HG03139 (cell line): ENCODE data around the gene SMYD4.
"Not testable (repeated sequence)": the region's sequence is repeated elsewhere in the genome, so short reads cannot be mapped to it uniquely, and the experiment has no call there.

Experiments
- ATAC-seq: cut with Tn5 transposase; IDR thresholded peaks from one replicate; pipeline ENCODE4 v1.9.1; 2021; ENCODE audit not compliant: unreplicated experiment

The SMYD4 gene

DNA sequence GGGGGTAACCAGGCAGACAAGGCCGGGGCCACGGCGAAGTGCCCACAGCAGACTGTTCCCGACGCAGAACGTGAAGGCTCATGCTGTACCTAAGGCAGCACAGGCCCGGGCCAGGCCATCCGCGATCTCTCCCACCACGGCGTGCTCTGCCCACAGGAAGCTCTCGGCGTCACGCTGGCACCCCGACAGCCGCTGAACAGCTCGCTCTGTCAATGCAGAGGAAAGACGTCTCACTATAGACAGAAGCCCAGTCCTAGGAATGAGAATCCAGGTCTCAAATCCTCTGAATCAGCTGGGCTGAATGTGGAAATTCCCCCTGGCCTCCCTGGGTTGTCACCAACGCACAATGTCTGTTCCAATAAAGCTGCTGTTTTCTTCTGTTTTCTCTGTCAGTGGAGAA is 46.4 kb downstream of the SMYD4 start:
- no peak for ATAC-seq

DNA sequence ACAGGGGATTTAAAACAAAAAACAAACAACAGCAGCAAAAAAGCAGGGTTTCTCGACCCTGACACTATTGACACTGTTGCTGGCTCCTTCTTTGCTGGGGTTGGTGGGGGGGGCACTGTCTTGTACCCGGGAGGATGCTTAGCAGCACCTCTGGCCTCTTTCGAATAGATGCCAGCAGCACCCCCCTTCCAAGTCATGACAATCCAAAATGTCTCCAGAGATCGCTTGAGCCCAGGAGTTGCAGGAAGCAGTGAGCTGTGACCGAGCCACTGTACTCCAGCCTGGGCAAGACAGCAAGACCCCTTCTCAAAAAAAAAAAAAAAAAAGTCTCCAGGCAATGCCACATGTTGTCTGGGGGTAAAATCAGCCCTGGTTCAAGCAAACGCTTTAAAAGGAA is 47.5 kb downstream of the SMYD4 start:
- ATAC-seq, result no peak

DNA sequence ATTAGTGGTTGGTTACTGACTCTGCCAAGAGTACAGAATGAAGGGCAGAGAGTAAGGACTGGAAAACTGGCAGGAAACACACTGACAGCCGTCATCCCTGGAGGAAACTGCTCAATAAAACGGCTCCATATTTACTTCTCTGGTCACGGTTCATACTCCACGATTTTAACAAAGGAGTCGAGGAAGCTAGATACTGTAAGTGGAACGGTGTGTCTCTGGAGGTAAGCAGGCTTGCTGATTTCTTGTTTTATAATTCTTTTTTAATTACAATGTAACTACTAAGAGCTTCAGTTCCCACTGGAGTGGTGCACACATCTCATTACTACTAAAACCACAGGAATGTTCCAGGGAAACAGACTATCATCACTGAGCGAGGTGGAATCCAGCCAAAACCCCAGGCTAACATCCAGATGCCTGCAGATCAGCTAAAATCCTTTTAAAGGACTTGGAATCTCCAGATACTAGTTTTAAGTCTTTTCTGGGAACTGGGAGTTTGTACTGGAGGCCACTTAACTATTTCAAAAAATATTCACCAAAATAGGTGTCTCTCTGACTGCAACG is 50.1 kb downstream of the SMYD4 start:
- no peak for ATAC-seq

DNA sequence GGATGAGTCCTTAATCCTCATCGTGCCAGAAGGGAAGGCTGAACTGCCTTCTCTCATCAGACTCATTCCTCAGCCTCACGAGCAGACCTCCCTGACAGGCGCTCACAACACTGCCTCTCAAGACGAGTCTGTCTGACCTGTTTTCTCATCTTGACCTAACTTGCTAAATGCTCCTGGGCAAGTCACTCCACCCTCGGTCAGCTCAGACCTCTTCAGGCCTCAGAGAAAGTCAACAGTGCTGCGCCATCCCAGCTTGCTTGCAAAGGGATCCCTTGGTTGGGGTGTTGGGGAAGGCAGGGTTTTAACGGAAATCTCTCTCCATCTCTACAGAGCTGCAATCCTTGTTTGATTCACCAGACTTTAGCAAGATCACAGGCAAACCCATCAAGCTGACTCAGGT is 52.8 kb downstream of the SMYD4 start:
- no peak for ATAC-seq

DNA sequence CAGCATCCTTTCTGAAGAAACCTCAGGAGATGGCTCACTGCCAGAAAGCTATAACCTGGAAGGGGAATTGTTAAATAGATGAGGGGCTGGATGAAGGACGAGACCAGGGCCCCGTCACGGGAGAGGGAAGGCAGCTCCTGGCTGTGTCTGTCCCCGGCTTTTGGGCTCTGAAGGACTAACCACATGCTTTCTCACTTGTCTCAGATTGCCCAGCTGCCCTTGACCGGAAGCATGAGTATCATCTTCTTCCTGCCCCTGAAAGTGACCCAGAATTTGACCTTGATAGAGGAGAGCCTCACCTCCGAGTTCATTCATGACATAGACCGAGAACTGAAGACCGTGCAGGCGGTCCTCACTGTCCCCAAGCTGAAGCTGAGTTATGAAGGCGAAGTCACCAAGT is 53.4 kb downstream of the SMYD4 start:
- ATAC-seq, result no peak

DNA sequence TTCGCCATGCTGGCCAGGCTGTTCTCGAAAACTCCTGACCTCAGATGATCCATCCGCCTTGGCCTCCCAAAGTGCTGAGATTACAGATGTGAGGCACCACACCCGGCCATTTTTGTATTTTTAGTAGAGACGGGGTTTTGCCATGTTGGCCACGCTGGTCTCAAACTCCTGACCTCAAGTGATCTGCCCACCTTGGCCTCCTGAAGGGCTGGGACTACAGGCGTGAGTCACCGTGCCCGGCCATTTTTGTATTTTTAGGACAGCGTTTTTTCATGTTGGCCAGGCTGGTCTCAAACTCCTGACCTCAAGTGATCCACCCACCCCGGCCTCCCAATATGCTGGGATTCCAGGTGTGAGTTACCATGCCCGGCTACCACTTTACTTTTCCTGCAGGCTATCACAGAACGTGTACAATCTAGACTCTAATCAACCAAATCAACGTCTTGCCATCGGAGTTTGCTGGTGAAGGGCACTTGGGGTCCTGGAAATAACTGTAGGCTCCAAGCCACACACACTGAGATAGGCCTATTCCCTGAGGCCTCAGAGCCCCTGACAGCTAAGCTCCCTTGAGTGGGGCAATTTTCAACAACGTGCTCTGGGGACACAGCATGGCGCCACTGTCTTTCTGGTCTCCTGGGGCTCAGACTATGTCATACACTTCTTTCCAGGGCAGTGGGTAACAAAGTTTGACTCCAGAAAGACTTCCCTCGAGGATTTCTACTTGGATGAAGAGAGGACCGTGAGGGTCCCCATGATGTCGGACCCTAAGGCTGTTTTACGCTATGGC is 55.1 kb downstream of the SMYD4 start:
- no peak for ATAC-seq

DNA sequence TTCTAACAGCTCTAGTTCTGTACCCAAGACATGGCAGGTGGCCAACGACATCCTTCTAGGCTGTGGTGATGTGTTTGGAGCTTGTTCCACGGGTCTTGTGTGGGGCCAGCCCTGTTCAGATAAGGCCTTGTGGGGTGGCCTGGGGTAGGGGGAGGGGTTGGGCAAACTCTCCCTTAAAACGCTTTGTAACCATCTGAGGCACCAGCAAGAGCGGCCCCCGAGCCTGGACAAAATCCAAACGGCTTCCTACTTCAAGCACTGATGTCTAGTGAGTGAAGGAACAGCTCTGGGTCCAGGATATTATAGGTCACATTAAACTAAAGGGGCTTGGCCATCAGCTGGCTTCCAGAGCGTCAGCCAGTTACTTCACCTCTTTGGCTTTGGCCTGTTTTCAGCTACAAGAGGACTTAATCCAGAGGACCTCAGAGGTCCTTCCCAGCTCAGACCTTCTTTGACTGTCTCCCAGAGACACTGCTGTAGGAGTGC is 56.0 kb downstream of the SMYD4 start:
- ATAC-seq, result no peak

DNA sequence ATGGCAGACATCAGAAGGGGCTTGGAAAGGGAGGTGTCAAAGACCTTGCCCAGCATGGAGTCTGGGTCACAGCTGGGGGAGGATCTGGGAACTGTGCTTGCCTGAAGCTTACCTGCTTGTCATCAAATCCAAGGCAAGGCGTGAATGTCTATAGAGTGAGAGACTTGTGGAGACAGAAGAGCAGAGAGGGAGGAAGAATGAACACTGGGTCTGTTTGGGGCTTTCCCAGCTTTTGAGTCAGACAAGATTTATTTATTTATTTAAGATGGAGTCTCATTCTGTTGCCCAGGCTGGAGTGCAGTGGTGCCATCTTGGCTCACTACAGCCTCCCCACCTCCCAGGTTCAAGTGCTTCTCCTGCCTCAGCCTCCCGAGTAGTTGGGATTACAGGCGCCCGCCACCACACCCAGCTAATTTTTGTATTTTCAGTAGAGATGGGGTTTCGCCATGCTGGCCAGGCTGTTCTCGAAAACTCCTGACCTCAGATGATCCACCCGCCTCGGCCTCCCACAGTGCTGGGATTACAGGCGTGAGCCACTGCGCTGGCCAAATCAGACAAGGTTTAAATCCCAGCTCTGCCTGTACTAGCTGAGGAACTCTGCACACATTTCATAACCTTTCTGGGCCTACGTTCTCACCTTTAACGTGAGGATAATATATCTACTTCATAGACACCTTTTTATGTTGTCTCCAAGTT is 56.6 kb downstream of the SMYD4 start:
- ATAC-seq, result not testable (repeated sequence)

DNA sequence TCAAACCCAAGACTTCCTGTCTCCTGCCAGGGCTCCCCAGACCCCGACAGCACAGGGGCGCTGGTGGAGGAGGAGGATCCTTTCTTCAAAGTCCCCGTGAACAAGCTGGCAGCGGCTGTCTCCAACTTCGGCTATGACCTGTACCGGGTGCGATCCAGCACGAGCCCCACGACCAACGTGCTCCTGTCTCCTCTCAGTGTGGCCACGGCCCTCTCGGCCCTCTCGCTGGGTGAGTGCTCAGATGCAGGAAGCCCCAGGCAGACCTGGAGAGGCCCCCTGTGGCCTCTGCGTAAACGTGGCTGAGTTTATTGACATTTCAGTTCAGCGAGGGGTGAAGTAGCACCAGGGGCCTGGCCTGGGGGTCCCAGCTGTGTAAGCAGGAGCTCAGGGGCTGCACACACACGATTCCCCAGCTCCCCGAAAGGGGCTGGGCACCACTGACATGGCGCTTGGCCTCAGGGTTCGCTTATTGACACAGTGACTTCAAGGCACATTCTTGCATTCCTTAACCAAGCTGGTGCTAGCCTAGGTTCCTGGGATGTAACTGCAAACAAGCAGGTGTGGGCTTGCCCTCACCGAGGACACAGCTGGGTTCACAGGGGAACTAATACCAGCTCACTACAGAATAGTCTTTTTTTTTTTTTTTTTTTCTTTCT is 59.8 kb downstream of the SMYD4 start:
- no peak for ATAC-seq

DNA sequence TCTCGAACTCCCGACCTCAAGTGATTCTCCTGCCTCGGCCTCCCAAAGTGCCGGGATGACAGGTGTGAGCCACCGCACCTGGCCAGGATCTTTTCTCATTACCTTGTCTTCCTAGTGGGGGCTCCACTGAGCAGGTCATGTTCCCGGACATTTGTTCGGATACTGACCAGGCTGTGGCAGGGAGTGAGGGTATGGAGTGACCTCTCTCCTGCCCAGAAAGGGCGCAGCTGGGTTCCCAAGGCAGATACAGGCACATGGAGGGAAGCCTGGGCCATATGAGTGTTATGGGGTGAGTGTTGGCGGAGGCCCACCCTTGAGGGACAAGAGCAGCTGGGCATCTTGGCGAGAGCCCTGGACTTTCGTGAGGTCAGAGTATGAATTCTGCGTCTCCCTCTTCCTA is 62.3 kb downstream of the SMYD4 start:
- no peak for ATAC-seq

DNA sequence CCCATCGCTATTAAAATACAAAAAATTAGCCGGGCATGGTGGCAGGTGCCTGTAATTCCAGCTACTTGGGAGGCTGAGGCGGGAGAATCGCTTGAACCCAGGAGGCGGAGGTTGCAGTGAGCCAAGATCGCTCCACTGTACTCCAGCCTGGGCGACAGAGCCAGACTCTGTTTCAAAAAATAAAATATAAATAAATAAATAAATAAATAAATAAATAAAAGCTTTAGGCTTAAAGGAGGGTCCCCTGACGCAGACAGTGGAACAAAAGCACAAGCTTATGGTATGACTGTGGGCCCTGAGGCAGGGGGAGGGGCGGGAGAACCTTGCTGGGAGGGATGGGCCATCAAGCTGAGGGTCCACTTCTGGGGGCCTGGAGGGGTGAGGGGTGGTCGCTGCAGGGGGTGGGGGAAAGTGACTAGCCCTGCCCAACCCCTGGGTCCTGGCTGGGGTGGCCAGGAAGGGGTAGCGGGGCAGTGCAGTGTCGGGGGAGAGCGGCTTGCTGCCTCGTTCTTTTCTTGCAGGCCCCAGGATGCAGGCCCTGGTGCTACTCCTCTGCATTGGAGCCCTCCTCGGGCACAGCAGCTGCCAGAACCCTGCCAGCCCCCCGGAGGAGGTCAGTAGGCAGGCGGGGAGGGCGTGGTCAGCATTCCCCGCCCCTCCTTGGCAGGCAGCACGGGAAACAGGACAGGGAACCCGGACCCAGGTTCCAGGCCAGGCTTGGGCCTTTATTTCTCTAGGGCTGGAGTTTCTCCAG is 63.1 kb downstream of the SMYD4 start:
- ATAC-seq, result no peak

DNA sequence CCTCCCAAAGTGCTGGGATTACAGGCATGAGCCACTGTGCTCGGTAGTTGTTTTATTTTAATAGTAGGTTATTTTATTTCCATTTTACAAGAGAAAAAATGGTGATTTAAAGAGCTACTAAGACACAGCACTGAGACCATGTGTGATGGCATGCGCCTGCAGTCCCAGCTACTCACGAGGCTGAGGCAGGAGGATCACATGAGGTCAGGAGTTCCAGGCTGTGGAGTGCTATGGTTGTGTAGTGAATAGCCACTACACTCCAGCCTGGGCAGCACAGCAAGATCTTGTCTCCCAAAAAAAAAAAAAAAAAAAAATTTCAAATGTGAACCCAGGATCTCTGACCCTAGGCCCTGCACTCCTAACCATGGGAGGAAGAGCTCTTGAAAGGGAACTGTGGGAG is 64.1 kb downstream of the SMYD4 start:
- no peak for ATAC-seq

DNA sequence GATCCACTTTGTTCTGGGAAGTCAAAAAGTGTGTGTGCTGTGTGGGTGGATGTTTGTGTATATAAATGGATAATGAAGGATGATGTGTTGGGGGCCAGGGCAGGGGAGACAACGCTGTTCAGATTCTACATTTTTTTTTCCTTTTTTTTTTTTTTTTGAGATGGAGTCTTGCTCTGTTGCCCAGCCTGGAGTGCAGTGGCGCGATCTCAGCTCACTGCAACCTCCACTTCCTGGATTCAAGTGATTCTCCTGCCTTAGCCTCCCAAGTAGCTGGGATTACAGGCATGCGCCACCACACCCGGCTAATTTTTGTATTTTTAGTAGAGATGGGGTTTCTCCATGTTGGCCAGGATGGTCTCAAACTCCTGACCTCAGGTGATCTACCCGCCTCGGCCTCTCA is 65.0 kb downstream of the SMYD4 start:
- not testable (repeated sequence) for ATAC-seq

DNA sequence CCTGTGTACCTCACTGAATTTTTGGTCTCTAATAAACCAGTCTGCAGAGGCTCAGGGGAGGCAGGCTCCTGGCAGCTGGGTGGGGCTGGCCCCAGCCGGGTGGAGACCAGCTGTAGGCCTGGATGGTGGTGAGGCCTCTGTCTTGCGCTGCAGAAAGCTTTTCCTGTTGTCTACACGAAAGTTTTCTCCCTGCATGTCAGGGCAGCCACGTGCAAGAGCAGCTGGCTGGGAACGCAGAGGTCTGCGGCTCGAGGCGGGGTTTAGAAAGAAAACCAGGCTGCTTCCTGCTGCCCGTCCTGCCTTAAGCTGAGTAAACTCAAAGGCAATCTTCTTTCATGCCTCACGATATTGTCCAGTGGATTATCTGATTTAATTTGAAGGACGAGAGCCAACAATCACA is 65.4 kb downstream of the SMYD4 start:
- ATAC-seq, result no peak

DNA sequence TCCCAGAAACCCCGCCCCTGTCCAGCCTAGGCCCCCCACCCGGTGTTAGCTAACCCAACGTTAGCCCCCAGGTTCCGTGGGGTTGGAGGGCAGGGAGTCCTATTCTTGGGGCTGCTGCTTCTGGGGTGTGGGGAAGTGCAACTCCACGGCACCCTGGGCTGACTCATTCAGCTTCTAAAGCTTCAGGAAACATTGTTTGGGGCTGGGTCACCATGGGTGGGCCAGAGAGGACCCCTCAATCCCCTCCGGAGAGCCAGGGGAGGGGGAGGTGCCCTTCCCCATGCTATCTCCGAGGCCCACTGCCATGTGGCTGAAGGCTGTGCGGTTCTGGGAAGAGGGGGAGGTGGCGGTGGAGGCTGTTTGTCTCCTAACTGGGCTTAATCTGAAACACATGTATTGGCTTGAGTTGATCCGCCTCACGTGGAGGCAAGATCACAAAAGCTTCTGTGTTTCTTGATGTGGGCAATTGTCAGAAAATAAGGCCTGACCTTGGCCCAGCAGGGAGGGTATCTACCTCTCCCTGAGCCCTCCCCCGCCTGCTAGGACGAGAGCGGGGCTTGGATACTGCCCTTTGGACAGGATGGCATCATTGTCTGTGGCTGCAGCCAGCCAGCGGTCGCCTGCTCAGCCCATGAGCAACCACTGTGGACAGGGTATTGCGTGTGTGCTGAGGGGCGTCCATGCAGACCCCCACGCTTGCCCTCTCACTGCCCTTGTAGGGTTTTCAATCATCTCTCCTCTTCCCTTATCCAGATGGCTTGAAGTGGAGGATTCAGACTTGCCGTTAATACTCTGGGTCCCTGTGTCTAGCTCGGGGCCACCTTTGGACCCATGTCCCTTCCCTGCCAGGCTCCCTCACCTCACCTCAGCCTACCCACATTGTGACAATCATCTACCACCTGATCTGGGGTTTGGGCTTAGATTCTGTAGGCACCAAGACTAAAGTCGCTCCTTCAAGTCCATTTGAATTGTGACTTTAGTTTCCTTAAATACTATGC is 66.5 kb downstream of the SMYD4 start:
- ATAC-seq, result no peak

DNA sequence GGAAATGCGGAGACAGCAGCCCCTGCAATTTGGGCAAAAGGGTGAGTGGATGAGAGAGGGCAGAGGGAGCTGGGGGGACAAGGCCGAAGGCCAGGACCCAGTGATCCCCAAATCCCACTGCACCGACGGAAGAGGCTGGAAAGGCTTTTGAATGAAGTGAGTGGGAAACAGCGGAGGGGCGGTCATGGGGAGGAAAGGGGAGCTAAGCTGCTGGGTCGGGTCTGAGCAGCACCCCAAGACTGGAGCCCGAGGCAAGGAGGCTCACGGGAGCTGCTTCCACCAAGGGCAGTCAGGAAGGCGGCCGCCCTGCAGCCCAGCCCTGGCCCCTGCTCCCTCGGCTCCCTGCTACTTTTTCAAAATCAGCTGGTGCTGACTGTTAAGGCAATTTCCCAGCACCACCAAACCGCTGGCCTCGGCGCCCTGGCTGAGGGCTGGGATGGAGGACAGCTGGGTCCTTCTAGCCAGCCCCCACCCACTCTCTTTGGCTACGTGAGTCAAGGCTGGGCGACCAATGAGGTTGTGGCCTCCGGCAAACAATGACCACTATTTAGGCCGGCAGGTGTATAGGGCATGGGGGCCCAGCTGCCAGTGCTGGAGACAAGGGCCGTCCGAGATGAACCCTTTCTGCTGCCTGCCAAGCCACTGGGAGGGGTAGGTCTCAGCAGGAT is 67.3 kb downstream of the SMYD4 start:
- no peak for ATAC-seq

DNA sequence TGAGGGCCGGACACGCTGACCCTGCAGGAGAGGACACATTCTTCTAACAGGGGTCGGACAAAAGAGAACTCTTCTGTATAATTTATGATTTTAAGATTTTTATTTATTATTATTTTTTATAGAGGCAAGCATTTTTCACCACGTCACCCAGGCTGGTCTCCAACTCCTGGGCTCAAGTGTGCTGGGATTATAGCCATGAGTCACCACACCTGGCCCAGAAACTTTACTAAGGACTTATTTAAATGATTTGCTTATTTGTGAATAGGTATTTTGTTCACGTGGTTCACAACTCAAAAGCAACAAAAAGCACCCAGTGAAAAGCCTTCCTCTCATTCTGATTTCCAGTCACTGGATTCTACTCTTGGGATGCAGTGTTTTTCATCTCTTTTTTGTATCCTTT is 70.2 kb downstream of the SMYD4 start:
- no peak for ATAC-seq

DNA sequence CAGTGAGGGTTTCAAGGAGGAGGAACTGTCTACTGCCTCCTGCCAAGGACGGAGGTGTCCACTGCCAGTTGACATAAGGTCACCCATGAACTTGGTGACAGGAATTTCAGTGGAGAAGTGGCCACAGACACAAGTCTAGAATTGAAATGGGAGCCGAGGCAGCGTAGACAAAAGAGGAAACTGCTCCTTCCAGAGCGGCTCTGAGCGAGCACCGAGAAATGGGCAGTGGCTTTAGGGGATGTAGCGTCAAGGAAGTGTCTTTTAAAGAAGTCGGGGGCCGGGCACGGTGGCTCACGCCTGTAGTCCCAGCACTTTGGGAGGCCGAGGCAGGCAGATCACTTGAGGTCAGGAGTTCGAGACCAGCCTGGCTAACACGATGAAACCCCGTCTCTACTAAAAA is 70.9 kb downstream of the SMYD4 start:
- ATAC-seq, result no peak

DNA sequence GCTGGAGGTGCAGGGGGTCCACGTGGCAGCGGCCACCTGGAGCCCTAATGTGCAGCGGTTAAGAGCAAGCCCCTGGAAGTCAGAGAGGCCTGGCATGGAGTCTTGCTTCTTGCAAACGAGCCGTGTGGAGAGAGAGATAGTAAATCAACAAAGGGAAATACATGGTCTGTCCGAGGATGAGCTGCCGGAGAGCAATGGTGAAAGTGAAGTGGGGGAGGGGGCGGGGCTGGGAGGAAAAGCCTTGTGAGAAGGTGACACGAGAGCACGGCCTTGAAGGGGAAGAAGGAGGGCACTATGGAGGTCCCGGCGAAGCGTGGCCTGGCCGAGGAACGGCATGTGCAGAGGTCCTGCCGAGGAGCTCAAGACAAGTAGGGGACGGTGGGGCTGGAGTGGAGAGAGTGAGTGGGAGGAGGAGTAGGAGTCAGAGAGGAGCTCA is 73.9 kb downstream of the SMYD4 start:
- ATAC-seq, result no peak
